Keratinocyte (primary cell): Measurements from ENCODE around the gene LRRC19. TPM values are rescaled to one million over a fixed set of nuclear protein-coding genes. Genes with fewer than 3 reads are reported as not detected.

Experiments used
- DNase-seq: peaks from one replicate; pipeline ENCODE4 v3.0.0-alpha.2; 2011; ENCODE audit warnings: low read depth, missing footprints, low spot score
- FAIRE-seq: peaks from 2 replicates; lab custom pipeline; 2011; peaks lifted over from hg19 to GRCh38; lab: Jason Lieb, UNC
- H2AFZ ChIP-seq: 2 replicates; pipeline ENCODE4 v1.6.0; 2012; ENCODE audit warnings: low read length, control low read depth, inconsistent platforms; ENCODE audit not compliant: control insufficient read depth
- H3K27ac ChIP-seq: 2 replicates; pipeline ENCODE4 v1.5.1; 2011; ENCODE audit warnings: low read length; ENCODE audit not compliant: control insufficient read depth, insufficient read depth
- H3K27me3 ChIP-seq: 3 replicates; pipeline ENCODE4 v1.6.0; 2011; ENCODE audit warnings: low read length; ENCODE audit not compliant: control insufficient read depth, insufficient read depth; ENCODE audit errors: extremely low read depth
- H3K36me3 ChIP-seq, 2 experiments: 2 replicates in 1 of 2; 3 replicates in 1 of 2; pipeline ENCODE4 v1.5.1; 2011; ENCODE audit warnings: low read length in 2 of 2, mild to moderate bottlenecking in 1 of 2; ENCODE audit not compliant: control insufficient read depth in 2 of 2, insufficient read depth in 2 of 2; ENCODE audit errors: extremely low read depth in 1 of 2
- H3K4me1 ChIP-seq: 3 replicates; pipeline ENCODE4 v1.5.1; 2011; ENCODE audit warnings: low read length; ENCODE audit not compliant: control insufficient read depth, insufficient read depth; ENCODE audit errors: extremely low read depth
- H3K4me2 ChIP-seq: 3 replicates; pipeline ENCODE4 v1.6.0; 2011; ENCODE audit warnings: low read depth, low read length; ENCODE audit not compliant: control insufficient read depth, insufficient read depth; ENCODE audit errors: extremely low read depth
- H3K4me3 ChIP-seq, 3 experiments: fragments of 200-600 bp in 1 of 3; sonication (generic) in 1 of 3; 2 replicates in 2 of 3; 3 replicates in 1 of 3; pipeline ENCODE4 v1.5.1; 2011 to 2016; ENCODE audit warnings: low read length in 3 of 3, mild to moderate bottlenecking in 3 of 3, control low read depth in 2 of 3, inconsistent platforms in 1 of 3, low read depth in 1 of 3, mixed read lengths in 1 of 3, mixed run types in 1 of 3, moderate library complexity in 1 of 3; ENCODE audit not compliant: control insufficient read depth in 2 of 3, insufficient read depth in 2 of 3; ENCODE audit errors: extremely low read depth in 1 of 3
- H3K79me2 ChIP-seq: 2 replicates; pipeline ENCODE4 v1.6.0; 2012; ENCODE audit warnings: low read length; ENCODE audit not compliant: control insufficient read depth, insufficient read depth
- H3K9ac ChIP-seq: 3 replicates; pipeline ENCODE4 v1.6.0; 2011; ENCODE audit warnings: low read length; ENCODE audit not compliant: control insufficient read depth, insufficient read depth; ENCODE audit errors: extremely low read depth
- H3K9me1 ChIP-seq: 3 replicates; pipeline ENCODE4 v1.6.0; 2011; ENCODE audit warnings: low read length; ENCODE audit not compliant: control insufficient read depth, insufficient read depth; ENCODE audit errors: extremely low read depth
- H3K9me3 ChIP-seq: 2 replicates; pipeline ENCODE4 v1.5.1; 2012; ENCODE audit warnings: low read depth, low read length; ENCODE audit not compliant: control insufficient read depth
- H4K20me1 ChIP-seq: 3 replicates; pipeline ENCODE4 v1.6.0; 2011; ENCODE audit warnings: low read length; ENCODE audit not compliant: control insufficient read depth, insufficient read depth; ENCODE audit errors: extremely low read depth
- EZH2 ChIP-seq: IDR thresholded peaks from one replicate; pipeline ENCODE4 v1.6.1; 2012; ENCODE audit warnings: inconsistent platforms, mild to moderate bottlenecking, low read length, moderate library complexity
- dilution Hi-C: fragments of 300-500 bp; cut with MboI; formaldehyde crosslinking; loops from one replicate; pipeline ENCODE4 v1.7.0; 2020; ENCODE audit warnings: low sequenced_read_pairs; ENCODE audit not compliant: extremely low pct_ligation_motif_present
- polyA plus RNA-seq, 5 experiments: library from polyadenylated mRNA; depleted of rRNA in 3 of 5; stranded (reverse) in 3 of 5; stranded (forward) in 1 of 5; unstranded in 1 of 5; fragments of >200 nt; gene quantifications; 1 replicate in 1 of 5; 2 replicates in 3 of 5; 3 replicates in 1 of 5; pipeline versions ENCODE4 v1.2.1 to v1.2.3, GENCODE V29; 2011 to 2012; ENCODE audit warnings: missing spikeins in 2 of 5, low read depth in 1 of 5, low replicate concordance in 1 of 5
- TF ChIP-seq, protein P1 (sequence below), 3 experiments: IDR thresholded peaks in 1 of 3; conservative IDR thresholded peaks in 1 of 3; optimal IDR thresholded peaks in 1 of 3; 2 replicates in 2 of 3; 3 replicates in 1 of 3; pipeline versions ENCODE3 to v1.5.1; 2011; ENCODE audit warnings: low read length in 3 of 3, mild to moderate bottlenecking in 3 of 3, moderate library complexity in 2 of 3, control low read depth in 1 of 3, inconsistent platforms in 1 of 3; ENCODE audit not compliant: insufficient read depth in 2 of 3; ENCODE audit errors: extremely low read depth in 1 of 3

LRRC19 gene
- polyA plus RNA-seq, 1 donor (not counting 4 experiments of a cell fraction or from before 2014, with no cell fraction given), result not detected

DNA sequence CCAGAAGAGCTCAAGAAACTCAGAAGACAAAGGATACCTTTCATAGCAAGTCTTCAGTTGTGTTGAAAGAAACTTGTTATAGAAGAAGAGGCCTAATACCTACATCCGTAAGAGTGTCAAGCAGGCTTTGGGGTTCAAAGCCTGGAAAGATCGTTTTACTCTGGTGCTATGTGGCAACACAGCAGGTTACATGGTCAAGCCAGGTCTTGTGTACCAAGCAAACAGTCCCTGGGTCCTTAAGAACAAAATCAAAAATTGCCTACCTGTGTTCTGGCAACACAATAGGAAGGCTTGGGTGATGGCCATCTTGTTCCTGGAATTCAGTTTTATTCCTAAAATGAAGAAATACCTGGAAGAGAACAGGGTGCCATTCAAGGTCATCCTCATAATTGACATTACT, 32.0 kb upstream of the LRRC19 start:
- H3K27me3 ChIP-seq, result no peaks in the 10 kb centered on the region
- no peak for DNase-seq
- TF ChIP-seq, protein P1, sequence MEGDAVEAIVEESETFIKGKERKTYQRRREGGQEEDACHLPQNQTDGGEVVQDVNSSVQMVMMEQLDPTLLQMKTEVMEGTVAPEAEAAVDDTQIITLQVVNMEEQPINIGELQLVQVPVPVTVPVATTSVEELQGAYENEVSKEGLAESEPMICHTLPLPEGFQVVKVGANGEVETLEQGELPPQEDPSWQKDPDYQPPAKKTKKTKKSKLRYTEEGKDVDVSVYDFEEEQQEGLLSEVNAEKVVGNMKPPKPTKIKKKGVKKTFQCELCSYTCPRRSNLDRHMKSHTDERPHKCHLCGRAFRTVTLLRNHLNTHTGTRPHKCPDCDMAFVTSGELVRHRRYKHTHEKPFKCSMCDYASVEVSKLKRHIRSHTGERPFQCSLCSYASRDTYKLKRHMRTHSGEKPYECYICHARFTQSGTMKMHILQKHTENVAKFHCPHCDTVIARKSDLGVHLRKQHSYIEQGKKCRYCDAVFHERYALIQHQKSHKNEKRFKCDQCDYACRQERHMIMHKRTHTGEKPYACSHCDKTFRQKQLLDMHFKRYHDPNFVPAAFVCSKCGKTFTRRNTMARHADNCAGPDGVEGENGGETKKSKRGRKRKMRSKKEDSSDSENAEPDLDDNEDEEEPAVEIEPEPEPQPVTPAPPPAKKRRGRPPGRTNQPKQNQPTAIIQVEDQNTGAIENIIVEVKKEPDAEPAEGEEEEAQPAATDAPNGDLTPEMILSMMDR (optimal IDR thresholded peaks at IDR 0.05 in 1 of 3, IDR thresholded peaks at IDR 0.05 in 1 of 3, conservative IDR thresholded peaks at IDR 0.05 in 1 of 3; ENCODE audit: extremely low read depth in 1 of 3, insufficient read depth in 2 of 3, low read length in 3 of 3), result no peak
- no peak for TF ChIP-seq EZH2
- H3K4me1 ChIP-seq, result peaks cover 9% of the 10 kb centered on the region
- no peak overlapping the region for H3K4me3 ChIP-seq
- H3K4me2 ChIP-seq, result no peak overlapping the region
- H3K27ac ChIP-seq, result no peak overlapping the region
- no peaks in the 10 kb centered on the region for H3K9me1 ChIP-seq
- no peak for FAIRE-seq
- no peaks in the 10 kb centered on the region for H3K79me2 ChIP-seq
- no peaks in the 10 kb centered on the region for H3K9me3 ChIP-seq
- H4K20me1 ChIP-seq, result no peaks in the 10 kb centered on the region
- no peak overlapping the region for H3K9ac ChIP-seq
- dilution Hi-C loops, result no loop called here
- no peak overlapping the region for H2AFZ ChIP-seq
- H3K36me3 ChIP-seq, result peaks cover 0 to 1% of the 10 kb centered on the region in 2 experiments

DNA sequence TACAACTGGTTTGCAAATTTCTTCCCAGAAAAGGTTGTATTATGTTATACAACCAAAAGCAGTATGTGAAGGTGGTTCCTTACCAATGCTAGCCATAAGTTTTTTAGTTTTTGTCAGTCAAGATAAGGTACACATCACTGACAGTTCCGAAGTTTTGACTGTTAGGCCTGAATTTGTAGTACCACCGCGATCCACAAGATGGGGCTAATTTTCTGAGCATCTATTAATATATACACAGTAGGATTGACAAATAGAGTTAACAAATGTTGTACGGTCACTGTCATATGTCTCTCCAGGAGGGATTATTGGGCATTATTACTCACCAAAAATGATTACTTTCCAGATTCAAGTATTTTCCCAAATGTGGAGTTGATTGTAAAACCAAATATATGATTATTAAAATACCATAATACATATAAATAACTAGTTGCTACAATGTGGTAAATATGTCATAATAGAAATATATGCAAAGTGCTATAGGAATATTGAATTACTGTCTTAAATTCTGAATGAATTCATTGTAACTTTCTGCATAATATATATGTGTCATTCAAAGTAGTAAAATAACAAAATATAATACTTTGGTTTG, 28.4 kb upstream of the LRRC19 start:
- Histone ChIP-seq H3K36me3 (peaks cover 0 to 1% of the 10 kb centered on the region in 2 experiments), H2AFZ (no peak overlapping the region), H3K27me3 (no peaks in the 10 kb centered on the region), H3K27ac (no peak overlapping the region), H3K4me2 (no peak overlapping the region), H3K9ac (no peak overlapping the region), H4K20me1 (no peaks in the 10 kb centered on the region), H3K9me3 (no peaks in the 10 kb centered on the region), H3K4me1 (peaks cover 9% of the 10 kb centered on the region), H3K4me3 (no peak overlapping the region), H3K79me2 (no peaks in the 10 kb centered on the region), H3K9me1 (no peaks in the 10 kb centered on the region)
- no peak for TF ChIP-seq EZH2
- TF ChIP-seq, protein P1 (optimal IDR thresholded peaks at IDR 0.05 in 1 of 3, IDR thresholded peaks at IDR 0.05 in 1 of 3, conservative IDR thresholded peaks at IDR 0.05 in 1 of 3; ENCODE audit: extremely low read depth in 1 of 3, insufficient read depth in 2 of 3, low read length in 3 of 3), result peak; percentile 60 to 66 (median 61)
- no peak for DNase-seq
- dilution Hi-C loops, result no loop called here
- FAIRE-seq, result peak; percentile 75
